ENCODE results near the gene CCDC186.

DNA sequence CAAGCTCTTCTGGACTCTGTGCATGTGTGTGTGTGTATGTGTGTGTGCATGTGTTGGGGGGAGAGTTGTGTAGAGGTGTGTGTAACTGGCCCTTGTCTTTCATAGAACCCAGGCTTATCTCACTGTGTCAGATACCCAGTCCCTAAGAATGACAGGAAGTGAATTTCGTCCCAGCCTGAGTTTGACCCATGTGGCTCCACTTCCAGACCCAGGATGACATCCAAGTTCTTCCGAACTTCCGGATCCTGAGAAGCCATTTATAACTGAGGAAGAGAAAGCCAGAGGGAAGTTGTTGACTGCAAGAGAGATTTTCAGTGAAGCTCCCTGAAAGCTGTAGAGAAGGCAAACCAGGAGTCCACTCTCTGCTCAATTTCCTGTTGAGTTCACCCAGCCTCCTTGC is 77.1 kb downstream of the CCDC186 start:
- TF ChIP-seq, protein P1, sequence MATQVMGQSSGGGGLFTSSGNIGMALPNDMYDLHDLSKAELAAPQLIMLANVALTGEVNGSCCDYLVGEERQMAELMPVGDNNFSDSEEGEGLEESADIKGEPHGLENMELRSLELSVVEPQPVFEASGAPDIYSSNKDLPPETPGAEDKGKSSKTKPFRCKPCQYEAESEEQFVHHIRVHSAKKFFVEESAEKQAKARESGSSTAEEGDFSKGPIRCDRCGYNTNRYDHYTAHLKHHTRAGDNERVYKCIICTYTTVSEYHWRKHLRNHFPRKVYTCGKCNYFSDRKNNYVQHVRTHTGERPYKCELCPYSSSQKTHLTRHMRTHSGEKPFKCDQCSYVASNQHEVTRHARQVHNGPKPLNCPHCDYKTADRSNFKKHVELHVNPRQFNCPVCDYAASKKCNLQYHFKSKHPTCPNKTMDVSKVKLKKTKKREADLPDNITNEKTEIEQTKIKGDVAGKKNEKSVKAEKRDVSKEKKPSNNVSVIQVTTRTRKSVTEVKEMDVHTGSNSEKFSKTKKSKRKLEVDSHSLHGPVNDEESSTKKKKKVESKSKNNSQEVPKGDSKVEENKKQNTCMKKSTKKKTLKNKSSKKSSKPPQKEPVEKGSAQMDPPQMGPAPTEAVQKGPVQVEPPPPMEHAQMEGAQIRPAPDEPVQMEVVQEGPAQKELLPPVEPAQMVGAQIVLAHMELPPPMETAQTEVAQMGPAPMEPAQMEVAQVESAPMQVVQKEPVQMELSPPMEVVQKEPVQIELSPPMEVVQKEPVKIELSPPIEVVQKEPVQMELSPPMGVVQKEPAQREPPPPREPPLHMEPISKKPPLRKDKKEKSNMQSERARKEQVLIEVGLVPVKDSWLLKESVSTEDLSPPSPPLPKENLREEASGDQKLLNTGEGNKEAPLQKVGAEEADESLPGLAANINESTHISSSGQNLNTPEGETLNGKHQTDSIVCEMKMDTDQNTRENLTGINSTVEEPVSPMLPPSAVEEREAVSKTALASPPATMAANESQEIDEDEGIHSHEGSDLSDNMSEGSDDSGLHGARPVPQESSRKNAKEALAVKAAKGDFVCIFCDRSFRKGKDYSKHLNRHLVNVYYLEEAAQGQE (IDR thresholded peaks at IDR 0.05; ENCODE audit: insufficient read depth in 1 of 2, low read depth in 2 of 2, low read length in 1 of 2), result no peak
- TF ChIP-seq, protein P2, sequence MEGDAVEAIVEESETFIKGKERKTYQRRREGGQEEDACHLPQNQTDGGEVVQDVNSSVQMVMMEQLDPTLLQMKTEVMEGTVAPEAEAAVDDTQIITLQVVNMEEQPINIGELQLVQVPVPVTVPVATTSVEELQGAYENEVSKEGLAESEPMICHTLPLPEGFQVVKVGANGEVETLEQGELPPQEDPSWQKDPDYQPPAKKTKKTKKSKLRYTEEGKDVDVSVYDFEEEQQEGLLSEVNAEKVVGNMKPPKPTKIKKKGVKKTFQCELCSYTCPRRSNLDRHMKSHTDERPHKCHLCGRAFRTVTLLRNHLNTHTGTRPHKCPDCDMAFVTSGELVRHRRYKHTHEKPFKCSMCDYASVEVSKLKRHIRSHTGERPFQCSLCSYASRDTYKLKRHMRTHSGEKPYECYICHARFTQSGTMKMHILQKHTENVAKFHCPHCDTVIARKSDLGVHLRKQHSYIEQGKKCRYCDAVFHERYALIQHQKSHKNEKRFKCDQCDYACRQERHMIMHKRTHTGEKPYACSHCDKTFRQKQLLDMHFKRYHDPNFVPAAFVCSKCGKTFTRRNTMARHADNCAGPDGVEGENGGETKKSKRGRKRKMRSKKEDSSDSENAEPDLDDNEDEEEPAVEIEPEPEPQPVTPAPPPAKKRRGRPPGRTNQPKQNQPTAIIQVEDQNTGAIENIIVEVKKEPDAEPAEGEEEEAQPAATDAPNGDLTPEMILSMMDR (IDR thresholded peaks at IDR 0.05), result no peak

All from Panc1 (cell line).